ENCODE data around the gene TMEFF2.

- TF ChIP-seq CHD2 (IDR thresholded peaks at IDR 0.05; ENCODE audit: low read length) (no peak), SUZ12 (IDR thresholded peaks at IDR 0.05; ENCODE audit: low read length) (no peak), TAF1 (IDR thresholded peaks at IDR 0.05; ENCODE audit: low read depth, low read length) (no peak), TAF7 (optimal IDR thresholded peaks at IDR 0.05; ENCODE audit: borderline replicate concordance, low read depth, low read length) (no peak), CBX5 (IDR thresholded peaks at IDR 0.05; ENCODE audit: low read depth, low read length) (no peak), EZH2 (IDR thresholded peaks at IDR 0.05; ENCODE audit: low read depth, low read length, severe bottlenecking) (no peak), POLR2A (IDR thresholded peaks at IDR 0.05; ENCODE audit: control extremely low read depth in 1 of 2, low read depth in 2 of 2, low read length in 2 of 2) (no peak), MAFK (IDR thresholded peaks at IDR 0.05; ENCODE audit: low read depth, low read length) (no peak), SIN3A (conservative IDR thresholded peaks at IDR 0.05 in 1 of 2, IDR thresholded peaks at IDR 0.05 in 1 of 2; ENCODE audit: low read depth in 1 of 2, low read length in 2 of 2) (no peak), RNF2 (IDR thresholded peaks at IDR 0.05; ENCODE audit: borderline replicate concordance, low read depth, low read length, missing control alignments, poor library complexity, severe bottlenecking) (no peak)
- TF ChIP-seq, protein P1, sequence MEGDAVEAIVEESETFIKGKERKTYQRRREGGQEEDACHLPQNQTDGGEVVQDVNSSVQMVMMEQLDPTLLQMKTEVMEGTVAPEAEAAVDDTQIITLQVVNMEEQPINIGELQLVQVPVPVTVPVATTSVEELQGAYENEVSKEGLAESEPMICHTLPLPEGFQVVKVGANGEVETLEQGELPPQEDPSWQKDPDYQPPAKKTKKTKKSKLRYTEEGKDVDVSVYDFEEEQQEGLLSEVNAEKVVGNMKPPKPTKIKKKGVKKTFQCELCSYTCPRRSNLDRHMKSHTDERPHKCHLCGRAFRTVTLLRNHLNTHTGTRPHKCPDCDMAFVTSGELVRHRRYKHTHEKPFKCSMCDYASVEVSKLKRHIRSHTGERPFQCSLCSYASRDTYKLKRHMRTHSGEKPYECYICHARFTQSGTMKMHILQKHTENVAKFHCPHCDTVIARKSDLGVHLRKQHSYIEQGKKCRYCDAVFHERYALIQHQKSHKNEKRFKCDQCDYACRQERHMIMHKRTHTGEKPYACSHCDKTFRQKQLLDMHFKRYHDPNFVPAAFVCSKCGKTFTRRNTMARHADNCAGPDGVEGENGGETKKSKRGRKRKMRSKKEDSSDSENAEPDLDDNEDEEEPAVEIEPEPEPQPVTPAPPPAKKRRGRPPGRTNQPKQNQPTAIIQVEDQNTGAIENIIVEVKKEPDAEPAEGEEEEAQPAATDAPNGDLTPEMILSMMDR (IDR thresholded peaks at IDR 0.05; ENCODE audit: control extremely low read depth in 1 of 3, insufficient read depth in 1 of 3, low read depth in 1 of 3, low read length in 3 of 3) = no peak
- TF ChIP-seq, protein P2, sequence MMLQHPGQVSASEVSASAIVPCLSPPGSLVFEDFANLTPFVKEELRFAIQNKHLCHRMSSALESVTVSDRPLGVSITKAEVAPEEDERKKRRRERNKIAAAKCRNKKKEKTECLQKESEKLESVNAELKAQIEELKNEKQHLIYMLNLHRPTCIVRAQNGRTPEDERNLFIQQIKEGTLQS (IDR thresholded peaks at IDR 0.05; ENCODE audit: insufficient read depth, low read depth, low read length) = no peak
Measured at GRCh38 chr2:191965733-191966132, 229.0 kb downstream of the TMEFF2 start.

Measured in H1 (cell line).